Measurements from ENCODE around the gene KCTD13. TPM values are rescaled to one million over a fixed set of nuclear protein-coding genes. Genes with fewer than 3 reads are reported as not detected.
"Not testable (repeated sequence)": the region's sequence is repeated elsewhere in the genome, so short reads cannot be mapped to it uniquely, and the experiment has no call there.

KCTD13 gene
- total and polyA plus RNA-seq, 5 donors from 2014 or later: 7.0 to 52.3 (median 11.5) TPM

GRCh38 chr16:29971304-29971703, 45.3 kb upstream of the KCTD13 start:
- ATAC-seq (ENCODE audit: low read depth in 2 of 2): no peak
- H3K4me1 ChIP-seq (ENCODE audit: control insufficient read depth, insufficient read depth, low read length, poor library complexity, severe bottlenecking): peaks cover 29% of the 10 kb centered on the region
- no peaks in the 10 kb centered on the region for H3K27me3 Mint-ChIP-seq
- peak overlapping the region in 1 of 4 donors; percentile 74 for H3K4me3 Mint-ChIP-seq
- H3K27me3 ChIP-seq (ENCODE audit: control insufficient read depth, insufficient read depth, low read length): no peaks in the 10 kb centered on the region
- peaks cover 16 to 30% (median 22%) of the 10 kb centered on the region in 4 donors for H3K4me1 Mint-ChIP-seq
- DNase-seq: no peak
- H3K36me3 ChIP-seq (ENCODE audit: control insufficient read depth, insufficient read depth, low read length): peaks cover 15% of the 10 kb centered on the region
- H3K27ac Mint-ChIP-seq: no peak overlapping the region
- H3K9me3 Mint-ChIP-seq: no peaks in the 10 kb centered on the region
- H3K27ac ChIP-seq (ENCODE audit: insufficient read depth, low read length, poor library complexity, severe bottlenecking): no peak overlapping the region
- H3K9me3 ChIP-seq (ENCODE audit: control insufficient read depth in 2 of 2, low read length in 2 of 2): no peaks in the 10 kb centered on the region
- no peak overlapping the region for H3K4me3 ChIP-seq (ENCODE audit: low read depth, low read length)
- H3K36me3 Mint-ChIP-seq: peaks cover 10% of the 10 kb centered on the region

GRCh38 chr16:29968205-29968604, 42.2 kb upstream of the KCTD13 start:
- DNase-seq: no peak
- peaks cover 15% of the 10 kb centered on the region for H3K36me3 ChIP-seq (ENCODE audit: control insufficient read depth, insufficient read depth, low read length)
- peaks cover 9 to 21% (median 13%) of the 10 kb centered on the region in 4 donors for H3K4me1 Mint-ChIP-seq
- H3K27me3 ChIP-seq (ENCODE audit: control insufficient read depth, insufficient read depth, low read length): no peaks in the 10 kb centered on the region
- ATAC-seq (ENCODE audit: low read depth in 2 of 2): no peak
- H3K27ac ChIP-seq (ENCODE audit: insufficient read depth, low read length, poor library complexity, severe bottlenecking): no peak overlapping the region
- no peaks in the 10 kb centered on the region for H3K9me3 Mint-ChIP-seq
- no peak overlapping the region for H3K27ac Mint-ChIP-seq
- H3K4me3 ChIP-seq (ENCODE audit: low read depth, low read length): no peak overlapping the region
- H3K27me3 Mint-ChIP-seq: no peaks in the 10 kb centered on the region
- H3K36me3 Mint-ChIP-seq: peaks cover 10% of the 10 kb centered on the region
- H3K4me1 ChIP-seq (ENCODE audit: control insufficient read depth, insufficient read depth, low read length, poor library complexity, severe bottlenecking): peaks cover 5% of the 10 kb centered on the region
- no peaks in the 10 kb centered on the region for H3K9me3 ChIP-seq (ENCODE audit: control insufficient read depth in 2 of 2, low read length in 2 of 2)
- peak overlapping the region in 2 of 4 donors; percentile 37 to 65 for H3K4me3 Mint-ChIP-seq

DNA sequence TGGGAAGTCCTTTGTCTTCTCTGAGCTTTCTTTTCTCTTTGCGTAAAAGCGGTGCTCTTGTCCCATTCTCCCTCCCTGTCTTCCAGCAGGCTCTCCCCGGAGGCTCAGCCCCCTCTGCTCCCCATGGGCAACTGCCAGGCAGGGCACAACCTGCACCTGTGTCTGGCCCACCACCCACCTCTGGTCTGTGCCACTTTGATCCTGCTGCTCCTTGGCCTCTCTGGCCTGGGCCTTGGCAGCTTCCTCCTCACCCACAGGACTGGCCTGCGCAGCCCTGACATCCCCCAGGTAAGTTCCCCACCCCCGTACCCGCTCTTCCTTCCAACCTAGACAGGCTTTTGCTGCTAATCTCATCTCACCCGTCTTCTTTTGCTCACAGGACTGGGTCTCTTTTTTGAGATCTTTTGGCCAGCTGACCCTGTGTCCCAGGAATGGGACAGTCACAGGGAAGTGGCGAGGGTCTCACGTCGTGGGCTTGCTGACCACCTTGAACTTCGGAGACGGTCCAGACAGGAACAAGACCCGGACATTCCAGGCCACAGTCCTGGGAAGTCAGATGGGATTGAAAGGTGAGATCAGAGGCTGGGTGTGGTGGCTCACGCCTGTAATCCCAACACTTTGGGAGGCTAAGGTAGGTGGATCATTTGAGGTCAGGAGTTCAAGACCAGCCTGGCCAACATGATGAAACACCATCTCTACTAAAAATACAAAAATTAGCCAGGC, 37.2 kb upstream of the KCTD13 start:
- peak overlapping the region; percentile 91 to 96 (median 92) for H3K4me3 Mint-ChIP-seq
- ATAC-seq (ENCODE audit: low read depth in 2 of 2): no peak
- Histone ChIP-seq H3K4me1 (ENCODE audit: control insufficient read depth, insufficient read depth, low read length, poor library complexity, severe bottlenecking) (peaks cover 23% of the 10 kb centered on the region), H3K9me3 (ENCODE audit: control insufficient read depth in 2 of 2, low read length in 2 of 2) (no peaks in the 10 kb centered on the region), H3K27me3 (ENCODE audit: control insufficient read depth, insufficient read depth, low read length) (no peaks in the 10 kb centered on the region), H3K4me3 (ENCODE audit: low read depth, low read length) (peak overlapping the region; percentile 94), H3K36me3 (ENCODE audit: control insufficient read depth, insufficient read depth, low read length) (peaks cover 4% of the 10 kb centered on the region), H3K27ac (ENCODE audit: insufficient read depth, low read length, poor library complexity, severe bottlenecking) (peak overlapping the region; percentile 91)
- H3K36me3 Mint-ChIP-seq: no peaks in the 10 kb centered on the region
- peaks cover 4% of the 10 kb centered on the region for H3K27me3 Mint-ChIP-seq
- H3K9me3 Mint-ChIP-seq: no peaks in the 10 kb centered on the region
- H3K27ac Mint-ChIP-seq: peak overlapping the region; percentile 77 to 97 (median 93)
- no peak for DNase-seq
- peaks cover 9 to 30% (median 25%) of the 10 kb centered on the region in 4 donors for H3K4me1 Mint-ChIP-seq

DNA sequence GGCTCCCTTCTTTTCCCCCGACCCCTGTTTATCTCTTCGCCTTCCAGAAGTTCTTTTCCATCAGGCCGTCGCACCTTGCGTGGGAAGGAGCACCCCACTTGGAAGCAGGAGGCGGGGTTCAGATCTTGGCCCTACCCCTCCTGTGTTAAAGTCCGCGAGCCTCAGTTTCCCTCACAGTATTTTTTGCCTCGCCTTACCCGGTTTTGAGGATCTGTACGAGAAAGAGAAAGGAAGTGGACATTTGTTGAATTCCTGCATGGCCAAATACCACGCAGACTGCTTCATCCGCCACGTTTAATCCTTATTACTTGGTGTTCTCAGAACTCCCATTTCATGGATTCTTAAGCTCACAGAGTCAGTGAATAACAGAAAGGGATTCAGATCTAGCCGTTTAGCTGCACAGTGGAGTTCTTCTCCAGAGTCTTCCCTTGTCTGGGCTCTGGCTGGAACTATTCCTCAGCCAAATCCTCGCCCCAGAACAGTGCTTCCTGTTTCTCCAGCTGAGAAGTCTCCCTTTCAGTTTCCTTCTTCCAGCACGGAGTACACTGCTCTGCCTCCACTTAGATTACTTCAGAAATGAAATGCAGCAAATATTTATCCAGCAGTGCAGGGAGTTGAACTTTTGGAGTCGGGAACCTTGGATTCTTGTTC, 36.4 kb upstream of the KCTD13 start:
- H3K4me1 Mint-ChIP-seq: peaks cover 9 to 30% (median 25%) of the 10 kb centered on the region in 4 donors
- peak overlapping the region; percentile 77 to 97 (median 93) for H3K27ac Mint-ChIP-seq
- ATAC-seq (ENCODE audit: low read depth in 2 of 2) (no peak), DNase-seq (peak in 1 of 3 donors; percentile 17)
- H3K36me3 Mint-ChIP-seq: no peaks in the 10 kb centered on the region
- H3K4me3 Mint-ChIP-seq: peak overlapping the region; percentile 91 to 96 (median 92)
- peaks cover 4% of the 10 kb centered on the region for H3K27me3 Mint-ChIP-seq
- no peaks in the 10 kb centered on the region for H3K9me3 Mint-ChIP-seq
- Histone ChIP-seq H3K27ac (ENCODE audit: insufficient read depth, low read length, poor library complexity, severe bottlenecking) (peak overlapping the region; percentile 91), H3K27me3 (ENCODE audit: control insufficient read depth, insufficient read depth, low read length) (no peaks in the 10 kb centered on the region), H3K9me3 (ENCODE audit: control insufficient read depth in 2 of 2, low read length in 2 of 2) (no peaks in the 10 kb centered on the region), H3K4me1 (ENCODE audit: control insufficient read depth, insufficient read depth, low read length, poor library complexity, severe bottlenecking) (peaks cover 23% of the 10 kb centered on the region), H3K36me3 (ENCODE audit: control insufficient read depth, insufficient read depth, low read length) (no peaks in the 10 kb centered on the region), H3K4me3 (ENCODE audit: low read depth, low read length) (peak overlapping the region; percentile 94)

DNA sequence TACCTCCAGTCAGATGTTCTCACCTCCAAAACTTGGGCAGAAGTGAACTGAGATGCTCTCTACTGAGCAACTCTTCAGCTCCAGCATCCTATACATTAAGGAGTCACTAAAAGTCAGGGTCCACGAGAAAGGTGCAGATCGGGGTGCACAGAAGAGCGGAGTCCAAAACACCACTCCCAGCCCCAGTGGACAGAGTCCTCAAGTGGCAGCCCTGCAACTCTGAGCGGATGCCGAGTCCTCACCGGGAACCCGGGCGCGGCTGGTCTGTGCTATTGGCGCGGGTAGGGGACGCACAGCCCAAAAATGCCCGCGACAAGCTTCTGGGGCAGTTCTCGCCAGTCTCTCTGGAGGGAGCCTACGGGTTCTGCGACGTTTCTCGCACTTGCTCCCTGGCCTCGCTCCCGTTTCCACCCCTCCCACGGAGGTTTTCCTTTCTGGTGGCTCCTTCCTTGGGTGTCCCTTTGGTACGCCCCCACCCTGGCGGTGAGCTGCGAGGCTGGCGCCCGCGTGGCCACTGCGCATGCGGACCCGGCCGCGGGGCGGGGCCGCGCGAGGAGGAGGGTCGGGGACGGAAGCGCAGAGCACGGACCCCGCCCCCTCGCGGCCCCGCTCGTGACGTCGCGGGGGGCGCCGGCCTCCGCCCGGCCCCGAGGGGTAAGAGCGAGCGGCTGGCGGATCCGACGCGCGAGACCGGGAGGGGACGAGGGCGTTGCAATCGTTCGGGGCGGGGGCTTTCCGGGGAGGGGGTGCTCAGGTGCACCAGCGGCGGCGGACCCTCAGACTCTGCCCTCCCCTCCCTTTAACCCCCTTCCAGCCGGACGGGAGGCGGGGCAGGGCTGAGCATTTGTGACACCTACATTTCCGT, 35.7 kb upstream of the KCTD13 start, which contains the start of gene TMEM219:
TSS of gene TMEM219 (plus strand) at position 601 of the 865 bp plus-strand sequence. CDS start 1,065 bp downstream, outside the sequence.
- H3K36me3 Mint-ChIP-seq: no peaks in the 10 kb centered on the region
- ATAC-seq (ENCODE audit: low read depth in 2 of 2) (peak; percentile 89 to 90), DNase-seq (peak; percentile 91 to 95 (median 93))
- Histone ChIP-seq H3K4me1 (ENCODE audit: control insufficient read depth, insufficient read depth, low read length, poor library complexity, severe bottlenecking) (peaks cover 23% of the 10 kb centered on the region), H3K4me3 (ENCODE audit: low read depth, low read length) (peak within 1 kb of the TSS; percentile 94), H3K9me3 (ENCODE audit: control insufficient read depth in 2 of 2, low read length in 2 of 2) (no peaks in the 10 kb centered on the region), H3K27me3 (ENCODE audit: control insufficient read depth, insufficient read depth, low read length) (no peaks in the 10 kb centered on the region), H3K36me3 (ENCODE audit: control insufficient read depth, insufficient read depth, low read length) (no peaks in the 10 kb centered on the region), H3K27ac (ENCODE audit: insufficient read depth, low read length, poor library complexity, severe bottlenecking) (peak within 1 kb of the TSS; percentile 91)
- peaks cover 9 to 30% (median 25%) of the 10 kb centered on the region in 4 donors for H3K4me1 Mint-ChIP-seq
- H3K9me3 Mint-ChIP-seq: no peaks in the 10 kb centered on the region
- H3K27ac Mint-ChIP-seq: peak within 1 kb of the TSS; percentile 77 to 97 (median 94)
- peaks cover 4% of the 10 kb centered on the region for H3K27me3 Mint-ChIP-seq
- peak within 1 kb of the TSS; percentile 91 to 96 (median 92) for H3K4me3 Mint-ChIP-seq

GRCh38 chr16:29961127-29961478, 35.1 kb upstream of the KCTD13 start:
- Histone ChIP-seq H3K36me3 (ENCODE audit: control insufficient read depth, insufficient read depth, low read length) (no peaks in the 10 kb centered on the region), H3K9me3 (ENCODE audit: control insufficient read depth in 2 of 2, low read length in 2 of 2) (no peaks in the 10 kb centered on the region), H3K27me3 (ENCODE audit: control insufficient read depth, insufficient read depth, low read length) (no peaks in the 10 kb centered on the region), H3K27ac (ENCODE audit: insufficient read depth, low read length, poor library complexity, severe bottlenecking) (peak overlapping the region; percentile 91), H3K4me3 (ENCODE audit: low read depth, low read length) (peak overlapping the region; percentile 80), H3K4me1 (ENCODE audit: control insufficient read depth, insufficient read depth, low read length, poor library complexity, severe bottlenecking) (peaks cover 23% of the 10 kb centered on the region)
- H3K27ac Mint-ChIP-seq: peak overlapping the region; percentile 69 to 97 (median 94)
- H3K9me3 Mint-ChIP-seq: no peaks in the 10 kb centered on the region
- ATAC-seq (ENCODE audit: low read depth in 2 of 2) (no peak), DNase-seq (no peak)
- H3K4me1 Mint-ChIP-seq: peaks cover 9 to 29% (median 23%) of the 10 kb centered on the region in 4 donors
- H3K27me3 Mint-ChIP-seq: peaks cover 4% of the 10 kb centered on the region
- H3K4me3 Mint-ChIP-seq: peak overlapping the region; percentile 91 to 96 (median 92)
- no peaks in the 10 kb centered on the region for H3K36me3 Mint-ChIP-seq

GRCh38 chr16:29959821-29960220, 33.8 kb upstream of the KCTD13 start:
- not testable (repeated sequence) for H3K36me3 Mint-ChIP-seq

More at GRCh38 chr16:29959821-29960220, 33.8 kb upstream of the KCTD13 start:
- H3K27me3 Mint-ChIP-seq: peaks cover 11% of the 10 kb centered on the region
- H3K4me1 Mint-ChIP-seq: peaks cover 5 to 25% (median 18%) of the 10 kb centered on the region in 4 donors
- not testable (repeated sequence) for H3K9me3 Mint-ChIP-seq; DNase-seq; H3K27ac ChIP-seq (ENCODE audit: insufficient read depth, low read length, poor library complexity, severe bottlenecking); H3K36me3 ChIP-seq (ENCODE audit: control insufficient read depth, insufficient read depth, low read length); H3K27me3 ChIP-seq (ENCODE audit: control insufficient read depth, insufficient read depth, low read length); ATAC-seq (ENCODE audit: low read depth in 2 of 2); H3K4me3 ChIP-seq (ENCODE audit: low read depth, low read length); H3K9me3 ChIP-seq (ENCODE audit: control insufficient read depth in 2 of 2, low read length in 2 of 2)
- peak overlapping the region in 2 of 3 donors; percentile 32 to 62 for H3K27ac Mint-ChIP-seq
- H3K4me1 ChIP-seq (ENCODE audit: control insufficient read depth, insufficient read depth, low read length, poor library complexity, severe bottlenecking): peaks cover 22% of the 10 kb centered on the region
- H3K4me3 Mint-ChIP-seq: peak overlapping the region; percentile 40 to 79 (median 53)

All from CD4-positive, CD25-positive, alpha-beta regulatory T cell (primary cell).